ENCODE data around the gene KCNAB1.

KCNAB1 gene

DNA sequence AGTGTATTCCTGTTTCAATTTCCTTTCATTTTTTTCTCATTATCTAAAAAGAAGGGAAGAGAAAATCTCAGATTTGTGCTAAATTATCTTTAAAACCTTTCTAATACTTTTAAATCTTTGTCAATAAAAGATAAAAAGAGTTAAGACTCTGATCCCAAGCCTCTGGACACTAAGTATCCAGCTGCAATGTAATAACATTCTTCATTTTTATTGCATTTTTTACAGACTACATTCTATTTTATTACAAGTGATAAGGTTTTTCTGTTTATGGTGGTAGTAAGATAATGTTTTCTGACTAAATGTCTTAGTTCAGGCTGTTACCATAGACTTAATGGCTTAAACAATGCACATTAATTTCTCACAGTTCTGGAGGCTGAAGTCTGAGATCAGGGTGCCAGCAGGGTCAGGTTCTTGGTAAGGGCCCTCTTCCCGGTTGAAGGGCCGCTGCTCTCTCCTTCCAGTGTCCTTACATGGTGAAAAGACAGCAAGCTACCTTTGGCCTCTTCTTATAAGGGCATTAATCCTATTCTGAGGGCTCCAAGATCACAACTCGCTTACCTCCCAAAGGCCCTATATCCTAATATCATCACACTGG lies 19.7 kb downstream of the KCNAB1 start:
- no peak for FAIRE-seq

- FAIRE-seq: no peak
Observed at GRCh38 chr3:156142702-156143101, 22.3 kb downstream of the KCNAB1 start.

- FAIRE-seq: no peak
Observed at GRCh38 chr3:156143136-156143535, 22.8 kb downstream of the KCNAB1 start.

GRCh38 chr3:156144060-156144459 lies 23.7 kb downstream of the KCNAB1 start:
- no peak for FAIRE-seq

- no peak for FAIRE-seq
Observed at GRCh38 chr3:156145866-156146265, 25.5 kb downstream of the KCNAB1 start.

- no peak for FAIRE-seq
Observed at GRCh38 chr3:156148345-156148945, 28.1 kb downstream of the KCNAB1 start.

DNA sequence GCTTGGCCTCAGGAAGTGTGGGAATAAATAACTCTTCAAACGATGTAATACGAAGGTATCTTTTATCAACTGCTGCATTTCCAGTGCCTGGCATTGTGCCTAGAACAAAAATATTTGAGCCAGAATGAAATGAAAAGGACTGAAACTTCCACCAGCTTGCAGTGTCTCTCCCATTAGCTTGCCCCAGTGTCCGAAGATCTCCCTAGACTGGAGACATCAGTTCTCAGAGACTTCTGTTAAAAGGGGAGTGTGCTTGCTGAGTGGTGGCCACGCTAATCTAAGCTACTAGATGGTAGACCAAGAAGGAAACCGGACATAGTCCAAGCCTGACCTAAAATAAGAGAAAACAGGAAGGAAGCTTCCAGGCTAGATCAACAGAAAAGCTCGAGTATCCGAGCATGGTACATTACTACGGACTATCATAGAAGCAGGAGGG lies 28.6 kb downstream of the KCNAB1 start:
- FAIRE-seq: no peak

- FAIRE-seq: no peak
Observed at GRCh38 chr3:156149876-156150275, 29.5 kb downstream of the KCNAB1 start.

DNA sequence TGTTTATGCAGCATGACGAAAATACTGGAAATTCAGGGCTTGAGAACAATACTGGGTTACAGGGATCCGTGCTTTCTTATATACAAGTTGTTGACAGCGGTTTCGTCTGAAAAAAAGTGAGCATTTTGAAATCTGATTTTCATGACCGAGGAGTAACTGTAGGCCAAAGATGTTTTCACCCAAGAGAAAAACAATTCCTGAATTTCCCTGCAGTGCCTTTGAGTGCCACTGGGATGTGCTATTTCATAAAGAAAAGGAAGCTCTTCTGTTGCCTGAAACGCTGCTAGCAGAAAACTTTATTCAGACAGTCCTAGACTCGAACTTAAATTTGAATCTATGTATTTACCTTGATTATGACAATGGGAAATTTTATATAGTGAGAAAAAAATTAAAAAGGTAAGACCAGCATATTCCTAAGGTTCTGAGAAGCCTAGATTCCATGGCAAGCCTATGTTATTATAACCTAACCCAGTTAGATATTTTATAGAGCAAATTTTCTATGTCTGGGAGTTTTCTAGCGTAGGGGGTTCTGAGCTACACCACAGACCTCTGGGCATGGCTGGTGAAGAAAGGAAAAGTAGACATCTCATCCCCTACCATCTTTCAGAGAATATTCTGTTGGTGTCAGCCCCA lies 30.2 kb downstream of the KCNAB1 start:
- FAIRE-seq: peak; percentile 92

DNA sequence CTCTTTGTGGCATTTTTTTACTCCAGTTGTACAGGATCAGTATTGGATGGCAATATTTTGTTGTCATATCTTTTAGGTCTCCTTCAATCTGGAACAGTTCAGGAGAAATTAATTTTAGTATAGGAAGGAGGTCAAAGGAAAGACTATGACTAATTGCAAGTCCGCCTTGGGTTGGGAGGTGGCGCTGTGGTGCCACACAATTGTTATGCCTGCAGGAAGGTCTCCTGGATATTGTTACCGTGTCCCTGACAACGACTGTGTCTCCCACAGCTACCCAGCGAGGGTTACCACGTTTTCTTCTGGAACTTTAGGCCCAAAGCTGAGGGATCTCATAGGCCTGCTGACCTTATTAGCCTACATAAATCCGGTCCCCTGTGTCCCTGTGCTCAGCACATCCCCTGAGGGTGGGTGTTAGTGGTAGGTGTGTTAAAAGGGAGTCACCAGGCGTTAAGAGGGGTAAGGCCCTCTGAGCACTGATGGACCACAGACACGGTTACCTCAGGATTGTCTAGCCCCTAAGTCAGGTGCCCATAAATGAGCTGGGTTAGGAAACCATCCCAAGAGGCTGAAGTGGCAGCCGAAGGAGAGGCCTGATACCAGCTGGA lies 31.5 kb downstream of the KCNAB1 start:
- FAIRE-seq: peak; percentile 39

GRCh38 chr3:156158656-156159295 lies 38.4 kb downstream of the KCNAB1 start:
- FAIRE-seq: no peak

DNA sequence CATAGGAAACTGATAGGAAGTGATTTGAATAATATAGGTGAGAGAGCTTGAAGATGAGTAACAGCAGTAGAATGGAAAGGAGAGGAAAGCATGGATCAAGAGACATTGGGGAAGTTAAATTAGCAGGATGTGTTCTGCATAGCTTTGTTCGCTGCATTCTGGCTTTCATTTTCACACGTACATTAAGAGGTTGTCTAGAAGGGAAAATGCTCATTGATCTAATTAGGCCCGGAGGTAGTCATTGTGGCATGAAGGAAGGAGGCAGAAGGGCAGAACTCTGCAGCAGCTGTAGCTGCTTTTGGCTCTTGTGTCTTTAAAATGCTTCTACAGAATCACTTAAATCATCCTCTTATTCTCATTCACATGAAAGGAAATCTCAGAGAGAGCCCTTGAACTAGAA lies 40.3 kb downstream of the KCNAB1 start:
- FAIRE-seq: no peak

- FAIRE-seq: no peak
Observed at GRCh38 chr3:156161172-156161571, 40.8 kb downstream of the KCNAB1 start.

GRCh38 chr3:156163848-156164247 lies 43.5 kb downstream of the KCNAB1 start:
- no peak for FAIRE-seq

- FAIRE-seq: no peak
Observed at GRCh38 chr3:156166808-156167207, 46.4 kb downstream of the KCNAB1 start.

- FAIRE-seq: no peak
Observed at GRCh38 chr3:156170571-156170970, 50.2 kb downstream of the KCNAB1 start.

DNA sequence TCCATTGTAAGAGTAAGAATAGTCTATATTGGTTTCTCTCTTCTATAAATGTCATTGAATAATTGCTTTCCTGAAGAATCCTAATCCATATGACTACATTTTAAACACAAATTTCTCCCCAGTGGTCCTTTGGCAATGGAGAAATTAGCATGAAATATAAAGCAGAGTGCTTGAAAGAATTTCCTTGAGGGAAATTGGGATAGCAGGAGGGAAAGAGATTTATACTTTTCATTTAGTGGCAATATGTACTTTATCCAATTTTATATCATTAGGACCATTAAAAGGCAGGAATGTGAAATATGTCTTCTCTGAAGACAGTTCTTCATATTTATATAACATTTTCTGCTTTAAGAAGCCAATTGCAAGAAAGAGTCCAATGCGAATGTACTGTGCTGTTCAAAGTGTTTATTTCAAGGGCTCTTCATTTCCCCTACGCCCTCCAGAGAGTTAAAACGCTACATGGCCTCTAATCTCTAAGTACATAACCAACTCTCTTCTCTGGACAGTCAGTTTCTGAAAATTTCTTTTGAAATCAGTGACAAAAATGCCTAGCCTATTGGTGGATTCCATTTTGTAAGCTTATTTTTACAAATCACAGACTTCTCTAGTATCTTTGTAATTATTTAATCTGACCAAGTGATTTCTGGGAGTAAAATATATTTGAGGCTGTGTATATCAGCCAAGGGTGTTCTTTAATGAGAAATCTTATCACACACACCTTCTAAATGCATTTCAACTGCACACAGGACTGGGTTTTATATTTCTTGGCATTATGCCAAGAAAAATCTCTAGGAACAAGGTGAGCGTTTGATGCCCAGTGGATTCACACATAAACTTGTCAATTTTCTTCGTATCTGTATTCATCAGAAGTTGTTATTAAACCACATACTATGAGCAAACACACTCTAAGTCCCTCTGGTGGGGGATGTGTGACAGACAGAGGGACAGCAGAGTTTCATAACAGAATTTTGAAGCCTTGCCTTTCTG lies 51.2 kb downstream of the KCNAB1 start:
- no peak for FAIRE-seq

GRCh38 chr3:156172536-156172935 lies 52.2 kb downstream of the KCNAB1 start:
- no peak for FAIRE-seq

- no peak for FAIRE-seq
Observed at GRCh38 chr3:156174229-156174847, 54.0 kb downstream of the KCNAB1 start.

DNA sequence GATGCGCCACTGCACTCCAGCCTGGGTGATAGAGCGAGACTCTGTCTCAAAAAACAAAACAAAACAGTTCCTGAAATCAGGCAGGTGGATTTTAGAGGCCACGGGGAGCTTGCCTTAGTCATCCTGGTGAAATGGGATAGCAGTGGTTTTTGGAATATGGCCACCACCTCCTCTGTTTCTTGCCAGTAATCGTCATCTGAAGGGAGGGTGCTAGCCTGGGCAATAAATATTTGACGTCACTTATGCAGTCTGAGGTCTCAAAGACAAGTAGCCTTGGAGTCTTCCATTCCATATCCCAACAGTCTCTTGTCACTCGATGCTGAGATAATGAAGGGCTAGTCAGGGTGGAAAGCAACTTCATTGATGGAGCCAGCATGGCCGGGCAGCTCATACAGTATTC lies 55.2 kb downstream of the KCNAB1 start:
- FAIRE-seq: no peak

DNA sequence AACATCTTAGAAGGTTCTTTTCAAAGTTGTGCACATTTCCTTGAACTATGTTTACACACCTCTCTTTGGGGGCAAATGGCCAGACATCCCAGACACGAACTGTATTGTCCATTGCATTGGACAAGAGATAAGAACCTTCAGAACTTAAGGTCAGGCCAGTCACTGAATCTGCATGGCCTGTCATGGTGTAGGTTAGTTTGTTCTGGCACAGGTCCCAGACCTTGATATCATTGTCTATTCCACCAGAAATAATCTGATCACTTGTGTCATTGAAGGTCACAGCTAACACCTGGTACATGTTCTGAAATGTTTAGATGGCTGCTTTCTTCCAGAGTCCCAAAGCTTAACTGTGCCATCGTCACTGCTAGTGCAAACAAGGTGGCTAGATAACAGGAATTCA lies 55.7 kb downstream of the KCNAB1 start:
- no peak for FAIRE-seq

Measured in A204.1 (cell line).